ENCODE measurements around the gene ELOVL2. TPM values are rescaled to one million over a fixed set of nuclear protein-coding genes. Genes with fewer than 3 reads are reported as not detected.

The ELOVL2 gene
- total RNA-seq, 1 experiment from 2014 or later, result 0.41 TPM

- Histone ChIP-seq H2AFZ (no peak overlapping the region), H3F3A (ENCODE audit: insufficient read depth, low read depth) (no peaks in the 10 kb centered on the region), H3K79me2 (ENCODE audit: low read depth) (no peaks in the 10 kb centered on the region), H3K4me3 (no peak overlapping the region), H3K27me3 (ENCODE audit: insufficient read depth, low read depth) (no peaks in the 10 kb centered on the region), H4K20me1 (ENCODE audit: insufficient read depth) (no peaks in the 10 kb centered on the region), H3K36me3 (ENCODE audit: low read depth) (no peaks in the 10 kb centered on the region), H3K4me1 (replicated peaks; ENCODE audit: insufficient read depth) (no peaks in the 10 kb centered on the region), H3K9me2 (ENCODE audit: insufficient read depth) (no peaks in the 10 kb centered on the region), H3K9me3 (ENCODE audit: insufficient read depth, low read depth) (no peaks in the 10 kb centered on the region), H3K27ac (no peak overlapping the region), H3K4me2 (no peak overlapping the region)
- ChIA-PET CTCF (interaction anchor here (0.7 to 1.3 kb wide), 2 partner anchors 32 to 592 kb away, joined by 7 to 15 read pairs; no protein-coding TSS in a partner anchor), POLR2A (ENCODE audit: unreplicated experiment) (interaction anchor here (0.6 kb wide), 1 partner anchor 68 kb away, joined by 6 read pairs; no protein-coding TSS in a partner anchor)
- no TSS peak for BruUV-seq (replicated peaks)
- no peak for DNase-seq
- TF ChIP-seq CTCF (conservative IDR thresholded peaks at IDR 0.05), result no peak
- TF ChIP-seq EZH2 (IDR thresholded peaks at IDR 0.05; ENCODE audit: low read depth), result no peak
- intact Hi-C loops (cut with micrococcal nuclease; ENCODE audit: unreplicated experiment), result loop anchor here (1.0 to 10.0 kb wide), 7 partner anchors 61 to 632 kb away; no protein-coding TSS in a partner anchor
Measured at GRCh38 chr6:11069760-11070159, 25.7 kb upstream of the ELOVL2 start.

- H3K79me2 ChIP-seq (ENCODE audit: low read depth), result no peaks in the 10 kb centered on the region
- no peak overlapping the region for H3K4me3 ChIP-seq
- no peaks in the 10 kb centered on the region for H3K36me3 ChIP-seq (ENCODE audit: low read depth)
- ChIA-PET POLR2A (ENCODE audit: unreplicated experiment) (no interaction called here), CTCF (interaction anchor here (1.2 kb wide), 1 partner anchor 116 kb away, joined by 5 read pairs; no protein-coding TSS in a partner anchor)
- no peak overlapping the region for H3K27ac ChIP-seq
- no peak overlapping the region for H2AFZ ChIP-seq
- H3K9me3 ChIP-seq (ENCODE audit: insufficient read depth, low read depth), result no peaks in the 10 kb centered on the region
- intact Hi-C loops (cut with micrococcal nuclease; ENCODE audit: unreplicated experiment), result loop anchor here (5.0 to 10.0 kb wide), 2 partner anchors 263 to 630 kb away; no protein-coding TSS in a partner anchor
- DNase-seq, result peak in 1 of 2 experiments; percentile 19
- no TSS peak for BruUV-seq (replicated peaks)
- H3K9me2 ChIP-seq (ENCODE audit: insufficient read depth), result no peaks in the 10 kb centered on the region
- no peaks in the 10 kb centered on the region for H4K20me1 ChIP-seq (ENCODE audit: insufficient read depth)
- no peaks in the 10 kb centered on the region for H3K27me3 ChIP-seq (ENCODE audit: insufficient read depth, low read depth)
- no peaks in the 10 kb centered on the region for H3K4me1 ChIP-seq (replicated peaks; ENCODE audit: insufficient read depth)
- no peaks in the 10 kb centered on the region for H3F3A ChIP-seq (ENCODE audit: insufficient read depth, low read depth)
- no peak for TF ChIP-seq CTCF (conservative IDR thresholded peaks at IDR 0.05)
- TF ChIP-seq EZH2 (IDR thresholded peaks at IDR 0.05; ENCODE audit: low read depth), result no peak
- no peak overlapping the region for H3K4me2 ChIP-seq
Measured at GRCh38 chr6:11067348-11067747, 23.2 kb upstream of the ELOVL2 start.

GRCh38 chr6:11066505-11067347 lies 22.6 kb upstream of the ELOVL2 start:
- no TSS peak for BruUV-seq (replicated peaks)
- intact Hi-C loops (cut with micrococcal nuclease; ENCODE audit: unreplicated experiment), result loop anchor here (5.0 to 10.0 kb wide), 2 partner anchors 262 to 629 kb away; no protein-coding TSS in a partner anchor

More at GRCh38 chr6:11066505-11067347, 22.6 kb upstream of the ELOVL2 start:
- Histone ChIP-seq H2AFZ (no peak overlapping the region), H3K9me3 (ENCODE audit: insufficient read depth, low read depth) (no peaks in the 10 kb centered on the region), H3K4me3 (no peak overlapping the region), H3K27me3 (ENCODE audit: insufficient read depth, low read depth) (no peaks in the 10 kb centered on the region), H3K4me1 (replicated peaks; ENCODE audit: insufficient read depth) (no peaks in the 10 kb centered on the region), H3K79me2 (ENCODE audit: low read depth) (no peaks in the 10 kb centered on the region), H3K36me3 (ENCODE audit: low read depth) (no peaks in the 10 kb centered on the region), H3K27ac (no peak overlapping the region), H3F3A (ENCODE audit: insufficient read depth, low read depth) (no peaks in the 10 kb centered on the region), H3K4me2 (no peak overlapping the region), H4K20me1 (ENCODE audit: insufficient read depth) (no peaks in the 10 kb centered on the region), H3K9me2 (ENCODE audit: insufficient read depth) (no peaks in the 10 kb centered on the region)
- no peak for DNase-seq
- no peak for TF ChIP-seq CTCF (conservative IDR thresholded peaks at IDR 0.05)
- no peak for TF ChIP-seq EZH2 (IDR thresholded peaks at IDR 0.05; ENCODE audit: low read depth)
- POLR2A ChIA-PET (ENCODE audit: unreplicated experiment), result no interaction called here
- CTCF ChIA-PET, result interaction anchor here (1.2 kb wide), 1 partner anchor 115 kb away, joined by 5 read pairs; no protein-coding TSS in a partner anchor
